OCI-LY1 (cell line): Measurements from ENCODE around the gene VIT.

Experiments
- H2AFZ ChIP-seq: fragments of 200-600 bp; sonication (generic), shearing (Covaris generic); 2 replicates; pipeline ENCODE4 v1.6.0; 2014; ENCODE audit warnings: antibody characterized with exemption, mild to moderate bottlenecking, low read length
- H3F3A ChIP-seq: fragments of 200-600 bp; sonication (generic), shearing (Covaris generic); 2 replicates; pipeline ENCODE4 v1.6.0; 2014; ENCODE audit warnings: mild to moderate bottlenecking, antibody characterized with exemption, low read length, moderate library complexity; ENCODE audit not compliant: insufficient read depth
- H3K27ac ChIP-seq: fragments of 200-600 bp; sonication (generic); 2 replicates; pipeline ENCODE4 v1.5.1; 2014; ENCODE audit warnings: low read length, mixed run types, mild to moderate bottlenecking, low read depth; ENCODE audit not compliant: poor library complexity, severe bottlenecking
- H3K27me3 ChIP-seq: fragments of 200-600 bp; sonication (generic); 2 replicates; pipeline ENCODE4 v1.6.0; 2014; ENCODE audit warnings: antibody characterized with exemption, mild to moderate bottlenecking, low read length, moderate library complexity; ENCODE audit not compliant: insufficient read depth
- H3K36me3 ChIP-seq: fragments of 200-600 bp; sonication (generic); 2 replicates; pipeline ENCODE4 v1.6.1; 2014; ENCODE audit warnings: mild to moderate bottlenecking, antibody characterized with exemption, low read length, moderate library complexity, mixed read lengths; ENCODE audit not compliant: insufficient read depth
- H3K4me1 ChIP-seq: fragments of 200-600 bp; sonication (generic); 2 replicates; pipeline ENCODE4 v1.5.1; 2014; ENCODE audit warnings: mild to moderate bottlenecking, low read length, moderate library complexity; ENCODE audit not compliant: insufficient read depth, severe bottlenecking
- H3K4me2 ChIP-seq: fragments of 200-600 bp; sonication (generic), shearing (Covaris generic); 2 replicates; pipeline ENCODE4 v1.6.1; 2014; ENCODE audit warnings: low read length
- H3K4me3 ChIP-seq: fragments of 200-600 bp; sonication (generic); 2 replicates; pipeline ENCODE4 v1.5.1; 2014; ENCODE audit warnings: low read length, low read depth, mild to moderate bottlenecking, mixed read lengths; ENCODE audit not compliant: poor library complexity, severe bottlenecking
- H3K79me2 ChIP-seq: fragments of 200-600 bp; shearing (Covaris generic); 2 replicates; pipeline ENCODE4 v1.6.1; 2016; ENCODE audit warnings: mixed run types, low read length, mixed read lengths; ENCODE audit not compliant: insufficient read depth
- H3K9ac ChIP-seq: fragments of 200-600 bp; sonication (generic), shearing (Covaris generic); 2 replicates; pipeline ENCODE4 v1.6.1; 2014; ENCODE audit warnings: mild to moderate bottlenecking, low read length, mixed read lengths
- H3K9me2 ChIP-seq: fragments of 200-600 bp; sonication (generic), shearing (Covaris generic); 2 replicates; pipeline ENCODE4 v1.6.1; 2014; ENCODE audit warnings: low read depth, mild to moderate bottlenecking, low read length, mixed read lengths
- H3K9me3 ChIP-seq: fragments of 200-600 bp; shearing (Covaris generic); 2 replicates; pipeline ENCODE4 v1.6.1; 2014; ENCODE audit warnings: low read length, mixed read lengths
- H4K20me1 ChIP-seq: fragments of 200-600 bp; sonication (generic), shearing (Covaris generic); 2 replicates; pipeline ENCODE4 v1.6.0; 2016; ENCODE audit warnings: mild to moderate bottlenecking, low read length; ENCODE audit not compliant: insufficient read depth
- EZH2 ChIP-seq: fragments of 200-600 bp; sonication (generic), shearing (Covaris generic); IDR thresholded peaks from 2 replicates; pipeline ENCODE4 v1.8.0; 2017; ENCODE audit warnings: borderline replicate concordance, mixed run types, mild to moderate bottlenecking, antibody characterized with exemption, low read length, moderate library complexity, mixed read lengths
- TF ChIP-seq, protein P1 (sequence below): fragments of 200-600 bp; sonication (generic), shearing (Covaris generic); IDR thresholded peaks from 2 replicates; pipeline ENCODE4 v1.5.1; 2017; ENCODE audit warnings: mild to moderate bottlenecking, antibody characterized with exemption, low read length, moderate library complexity, mixed read lengths

VIT gene

GRCh38 chr2:36858551-36859365, 162.3 kb downstream of the VIT start:
- H3K9me2 ChIP-seq, result no peaks in the 10 kb centered on the region

DNA sequence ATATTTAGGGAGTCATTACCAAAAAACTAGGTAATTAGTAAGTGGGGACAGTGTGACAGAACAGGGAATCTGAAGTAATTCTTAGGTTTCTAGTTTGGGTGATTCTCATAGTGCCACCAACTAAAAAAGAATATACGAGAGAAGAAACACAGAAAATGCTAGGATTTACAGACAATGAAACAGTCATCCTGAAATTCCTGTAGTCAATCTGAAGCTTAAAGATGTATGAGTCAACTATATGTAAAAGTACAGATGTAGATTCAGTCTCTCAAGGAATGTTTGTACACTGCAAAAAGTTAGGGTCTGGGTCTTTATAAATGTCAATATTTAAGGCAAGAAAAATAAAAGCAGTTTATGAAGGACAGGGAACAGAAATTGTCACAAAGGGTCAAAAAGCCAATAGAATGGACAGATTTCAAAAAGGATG, 162.9 kb downstream of the VIT start:
- no peaks in the 10 kb centered on the region for H3K79me2 ChIP-seq
- H3F3A ChIP-seq, result no peaks in the 10 kb centered on the region
- no peaks in the 10 kb centered on the region for H3K27me3 ChIP-seq
- no peak overlapping the region for H2AFZ ChIP-seq
- no peaks in the 10 kb centered on the region for H4K20me1 ChIP-seq
- H3K9me3 ChIP-seq, result no peaks in the 10 kb centered on the region
- peaks cover 26% of the 10 kb centered on the region; the same call in 1 of the 2 replicates for H3K36me3 ChIP-seq
- no peak overlapping the region for H3K9ac ChIP-seq
- H3K4me3 ChIP-seq, result no peak overlapping the region
- H3K4me1 ChIP-seq, result no peaks in the 10 kb centered on the region
- H3K4me2 ChIP-seq, result no peak overlapping the region
- no peak overlapping the region for H3K27ac ChIP-seq
- no peak for TF ChIP-seq EZH2
- TF ChIP-seq, protein P1, sequence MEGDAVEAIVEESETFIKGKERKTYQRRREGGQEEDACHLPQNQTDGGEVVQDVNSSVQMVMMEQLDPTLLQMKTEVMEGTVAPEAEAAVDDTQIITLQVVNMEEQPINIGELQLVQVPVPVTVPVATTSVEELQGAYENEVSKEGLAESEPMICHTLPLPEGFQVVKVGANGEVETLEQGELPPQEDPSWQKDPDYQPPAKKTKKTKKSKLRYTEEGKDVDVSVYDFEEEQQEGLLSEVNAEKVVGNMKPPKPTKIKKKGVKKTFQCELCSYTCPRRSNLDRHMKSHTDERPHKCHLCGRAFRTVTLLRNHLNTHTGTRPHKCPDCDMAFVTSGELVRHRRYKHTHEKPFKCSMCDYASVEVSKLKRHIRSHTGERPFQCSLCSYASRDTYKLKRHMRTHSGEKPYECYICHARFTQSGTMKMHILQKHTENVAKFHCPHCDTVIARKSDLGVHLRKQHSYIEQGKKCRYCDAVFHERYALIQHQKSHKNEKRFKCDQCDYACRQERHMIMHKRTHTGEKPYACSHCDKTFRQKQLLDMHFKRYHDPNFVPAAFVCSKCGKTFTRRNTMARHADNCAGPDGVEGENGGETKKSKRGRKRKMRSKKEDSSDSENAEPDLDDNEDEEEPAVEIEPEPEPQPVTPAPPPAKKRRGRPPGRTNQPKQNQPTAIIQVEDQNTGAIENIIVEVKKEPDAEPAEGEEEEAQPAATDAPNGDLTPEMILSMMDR, result no peak
- H3K9me2 ChIP-seq, result no peaks in the 10 kb centered on the region

More at GRCh38 chr2:36858551-36859365, 162.3 kb downstream of the VIT start:
- Histone ChIP-seq H2AFZ (no peak overlapping the region), H3K27me3 (no peaks in the 10 kb centered on the region), H3K9me3 (no peaks in the 10 kb centered on the region), H3F3A (no peaks in the 10 kb centered on the region), H4K20me1 (no peaks in the 10 kb centered on the region), H3K27ac (no peak overlapping the region), H3K4me3 (no peak overlapping the region), H3K79me2 (no peaks in the 10 kb centered on the region), H3K4me1 (no peaks in the 10 kb centered on the region), H3K36me3 (peaks cover 26% of the 10 kb centered on the region; the same call in 1 of the 2 replicates), H3K9ac (no peak overlapping the region), H3K4me2 (no peak overlapping the region)
- no peak for TF ChIP-seq EZH2
- TF ChIP-seq, protein P1, result no peak

- H3K9me3 ChIP-seq, result no peaks in the 10 kb centered on the region
- H3K27me3 ChIP-seq, result no peaks in the 10 kb centered on the region
- no peak overlapping the region for H2AFZ ChIP-seq
- no peak overlapping the region for H3K27ac ChIP-seq
- no peaks in the 10 kb centered on the region for H3F3A ChIP-seq
- H3K4me3 ChIP-seq, result no peak overlapping the region
- TF ChIP-seq, protein P1, result no peak
- H3K36me3 ChIP-seq, result peaks cover 30% of the 10 kb centered on the region
- H3K9me2 ChIP-seq, result no peaks in the 10 kb centered on the region
- H4K20me1 ChIP-seq, result no peaks in the 10 kb centered on the region
- no peak overlapping the region for H3K4me2 ChIP-seq
- no peak overlapping the region for H3K9ac ChIP-seq
- H3K79me2 ChIP-seq, result no peaks in the 10 kb centered on the region
- no peaks in the 10 kb centered on the region for H3K4me1 ChIP-seq
These were observed 165.4 kb downstream of the VIT start for GRCh38 chr2:36861896-36862295.
